ENCODE results near the gene KRTAP5-5. TPM values are rescaled to one million over a fixed set of nuclear protein-coding genes. Genes with fewer than 3 reads are reported as not detected.
"Not testable (repeated sequence)": the region's sequence is repeated elsewhere in the genome, so short reads cannot be mapped to it uniquely, and the experiment has no call there.

Gene KRTAP5-5
- total and polyA plus RNA-seq, 2 of the 8 experiments (the other 6 are each of a cell fraction or from before 2014, with no cell fraction given) = 0.09 TPM; not detected in 1

DNA sequence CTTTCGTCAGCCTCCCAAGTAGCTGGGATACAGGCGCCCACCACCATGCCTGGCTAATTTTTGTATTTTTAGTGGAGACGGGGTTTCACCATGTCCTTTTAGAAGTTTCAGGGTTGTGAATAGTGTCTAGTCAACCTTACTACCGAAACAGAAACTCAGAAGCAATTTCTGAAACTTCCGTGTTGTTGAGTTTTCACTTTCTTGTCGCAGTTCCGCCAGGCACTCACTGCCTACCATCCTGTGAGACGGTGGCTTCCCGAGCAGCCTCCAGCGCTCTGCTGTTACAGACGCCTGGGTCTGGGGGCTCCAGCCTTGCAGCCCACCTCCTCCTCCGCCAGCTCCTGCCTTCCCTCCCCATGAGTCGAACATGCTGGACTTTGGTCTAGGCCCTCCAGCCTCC lies 23.7 kb upstream of the KRTAP5-5 start:
- H3K4me3 ChIP-seq (ENCODE audit: extremely low read depth in 1 of 4, insufficient read depth in 2 of 4, low read depth in 3 of 4, low read length in 4 of 4); H2BK120ac ChIP-seq (replicated peaks; ENCODE audit: low read depth, low read length); H4K91ac ChIP-seq (replicated peaks; ENCODE audit: insufficient read length, low read length); H3K9ac ChIP-seq (replicated peaks in 1 of 4; ENCODE audit: extremely low read depth in 1 of 4, low read depth in 3 of 4, low read length in 3 of 4); H4K20me1 ChIP-seq (replicated peaks in 1 of 2; ENCODE audit: control insufficient read depth in 1 of 2, insufficient read depth in 2 of 2, low read length in 2 of 2); H2BK20ac ChIP-seq (ENCODE audit: low read length); H3K14ac ChIP-seq (ENCODE audit: insufficient read length); H2BK12ac ChIP-seq (ENCODE audit: low read depth, low read length); H3K4ac ChIP-seq (replicated peaks; ENCODE audit: insufficient read length, low read depth, low read length); H2AK5ac ChIP-seq (ENCODE audit: low read depth, low read length); H3K9me3 ChIP-seq (ENCODE audit: insufficient read depth in 2 of 2, low read depth in 1 of 2, low read length in 1 of 2); FAIRE-seq; POLR2A ChIA-PET (ENCODE audit: partially characterized antibody); H4K5ac ChIP-seq (ENCODE audit: insufficient read length, low read depth, low read length); H2AFZ ChIP-seq (ENCODE audit: low read length); H3K79me2 ChIP-seq (ENCODE audit: control insufficient read depth in 1 of 2, insufficient read depth in 2 of 2, low read length in 2 of 2); H3K27ac ChIP-seq (ENCODE audit: low read depth, low read length); H3K23me2 ChIP-seq (ENCODE audit: low read depth, low read length); H3K4me2 ChIP-seq (ENCODE audit: insufficient read depth in 1 of 2, low read depth in 2 of 2, low read length in 2 of 2); H3K79me1 ChIP-seq (ENCODE audit: low read depth, low read length); H3K27me3 ChIP-seq (replicated peaks in 1 of 4; ENCODE audit: control insufficient read depth in 3 of 4, extremely low read depth in 1 of 4, insufficient read depth in 3 of 4, low read length in 3 of 4); H3K36me3 ChIP-seq (ENCODE audit: control insufficient read depth in 2 of 4, insufficient read depth in 4 of 4, low read length in 3 of 4); H3K56ac ChIP-seq (replicated peaks; ENCODE audit: insufficient read length, low read depth, low read length); H2BK5ac ChIP-seq (ENCODE audit: low read depth, low read length); H3K18ac ChIP-seq (ENCODE audit: extremely low read depth, low read length); H4K8ac ChIP-seq (ENCODE audit: extremely low read depth, insufficient read depth, low read length); H3K4me1 ChIP-seq (replicated peaks in 1 of 4; ENCODE audit: control insufficient read depth in 3 of 4, insufficient read depth in 4 of 4, low read length in 3 of 4); DNase-seq (ENCODE audit: low read depth in 1 of 2, low spot score in 2 of 2); H3K23ac ChIP-seq (ENCODE audit: insufficient read length); H2BK15ac ChIP-seq (ENCODE audit: low read length): not testable (repeated sequence)
- CTCF ChIA-PET (ENCODE audit: partially characterized antibody) = interaction anchor here (1.1 to 1.7 kb wide), 5 partner anchors 10 to 34 kb away, joined by 3 to 7 read pairs (median 3); partner anchors contain the start of gene KRTAP5-5
- 79% methylated on average over 9 of the region's 13 CpGs; no CpG with 5 or more reads in 1 of the 2 experiments for WGBS, 2 experiments (ENCODE audit: extremely low coverage in 1 of 2, insufficient coverage in 1 of 2, insufficient read length in 1 of 2, insufficient replicate concordance in 2 of 2, low coverage in 1 of 2, low lambda C conversion rate in 2 of 2, missing lambda C conversion rate in 1 of 2)

DNA sequence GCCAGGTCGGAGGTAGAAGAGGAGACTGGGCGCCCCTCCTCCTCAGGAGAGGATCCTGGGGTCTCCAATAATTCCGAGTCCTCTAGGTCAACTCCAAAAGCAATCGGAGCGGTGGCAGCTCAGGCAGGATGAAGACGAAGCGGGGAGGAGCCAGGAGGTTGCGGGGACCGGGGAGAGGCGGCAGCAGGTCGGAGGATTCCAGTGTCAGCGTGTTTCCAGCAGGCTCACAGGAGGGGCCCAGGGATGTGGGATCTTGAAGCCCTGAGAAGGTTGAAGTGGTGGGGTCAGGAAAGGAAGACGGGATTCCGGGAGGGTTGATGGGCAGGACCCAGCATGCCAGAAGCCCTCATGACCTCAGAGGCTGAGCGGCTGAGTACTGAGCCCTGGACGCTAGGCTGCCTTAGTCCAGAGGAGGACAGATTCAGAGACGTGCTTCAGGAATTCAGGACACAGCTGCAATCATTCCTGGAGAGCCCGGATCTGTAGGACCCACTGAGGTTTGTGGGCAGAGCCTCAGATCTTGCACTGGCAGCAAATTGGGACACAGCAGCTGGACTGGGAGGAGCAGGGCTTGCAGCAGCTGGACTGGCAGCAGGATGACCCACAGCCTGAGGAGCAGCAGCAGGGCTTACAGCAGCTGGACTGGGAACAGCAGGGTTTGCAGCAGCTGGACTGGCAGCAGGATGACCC lies 22.3 kb upstream of the KRTAP5-5 start:
- POLR2A ChIA-PET (ENCODE audit: partially characterized antibody); DNase-seq (ENCODE audit: low read depth in 1 of 2, low spot score in 2 of 2): not testable (repeated sequence)
- H2AFZ ChIP-seq (ENCODE audit: low read length) = peak overlapping the region; percentile 40; the same call in 1 of the 2 replicates

More for the DNA sequence above, 22.3 kb upstream of the KRTAP5-5 start:
- 75% methylated on average over 16 of the region's 18 CpGs; no CpG with 5 or more reads in 1 of the 2 experiments for WGBS, 2 experiments (ENCODE audit: extremely low coverage in 1 of 2, insufficient coverage in 1 of 2, insufficient read length in 1 of 2, insufficient replicate concordance in 2 of 2, low coverage in 1 of 2, low lambda C conversion rate in 2 of 2, missing lambda C conversion rate in 1 of 2)
- H2BK12ac ChIP-seq (ENCODE audit: low read depth, low read length); H2BK120ac ChIP-seq (replicated peaks; ENCODE audit: low read depth, low read length); H4K5ac ChIP-seq (ENCODE audit: insufficient read length, low read depth, low read length); H3K79me1 ChIP-seq (ENCODE audit: low read depth, low read length); H2BK15ac ChIP-seq (ENCODE audit: low read length); H3K36me3 ChIP-seq (ENCODE audit: control insufficient read depth in 2 of 4, insufficient read depth in 4 of 4, low read length in 3 of 4); H3K56ac ChIP-seq (replicated peaks; ENCODE audit: insufficient read length, low read depth, low read length); H3K9me3 ChIP-seq (ENCODE audit: insufficient read depth in 2 of 2, low read depth in 1 of 2, low read length in 1 of 2); H3K4me3 ChIP-seq (ENCODE audit: extremely low read depth in 1 of 4, insufficient read depth in 2 of 4, low read depth in 3 of 4, low read length in 4 of 4); H2BK5ac ChIP-seq (ENCODE audit: low read depth, low read length); H3K9ac ChIP-seq (replicated peaks in 1 of 4; ENCODE audit: extremely low read depth in 1 of 4, low read depth in 3 of 4, low read length in 3 of 4); H3K4ac ChIP-seq (replicated peaks; ENCODE audit: insufficient read length, low read depth, low read length); H4K8ac ChIP-seq (ENCODE audit: extremely low read depth, insufficient read depth, low read length); H3K23me2 ChIP-seq (ENCODE audit: low read depth, low read length); FAIRE-seq; H3K18ac ChIP-seq (ENCODE audit: extremely low read depth, low read length); H3K23ac ChIP-seq (ENCODE audit: insufficient read length); H3K27ac ChIP-seq (ENCODE audit: low read depth, low read length); H2AK5ac ChIP-seq (ENCODE audit: low read depth, low read length); H3K4me1 ChIP-seq (replicated peaks in 1 of 4; ENCODE audit: control insufficient read depth in 3 of 4, insufficient read depth in 4 of 4, low read length in 3 of 4); H2BK20ac ChIP-seq (ENCODE audit: low read length); H4K91ac ChIP-seq (replicated peaks; ENCODE audit: insufficient read length, low read length); H3K14ac ChIP-seq (ENCODE audit: insufficient read length); H4K20me1 ChIP-seq (replicated peaks in 1 of 2; ENCODE audit: control insufficient read depth in 1 of 2, insufficient read depth in 2 of 2, low read length in 2 of 2); H3K79me2 ChIP-seq (ENCODE audit: control insufficient read depth in 1 of 2, insufficient read depth in 2 of 2, low read length in 2 of 2); H3K27me3 ChIP-seq (replicated peaks in 1 of 4; ENCODE audit: control insufficient read depth in 3 of 4, extremely low read depth in 1 of 4, insufficient read depth in 3 of 4, low read length in 3 of 4): not testable (repeated sequence)
- 0 out of 4 replicates have a peak overlapping the region, but pooled peaks of 1 of the 2 experiments have one; percentile 21 for H3K4me2 ChIP-seq (ENCODE audit: insufficient read depth in 1 of 2, low read depth in 2 of 2, low read length in 2 of 2)
- CTCF ChIA-PET (ENCODE audit: partially characterized antibody) = interaction anchor here (0.8 to 1.9 kb wide), 2 partner anchors 12 to 33 kb away, joined by 4 to 8 read pairs; no protein-coding TSS in a partner anchor
